ENCODE results near the gene ILF2.
A peak's percentile ranks its signal among the peaks of the same experiment; 100 is the strongest.

ILF2 gene

DNA sequence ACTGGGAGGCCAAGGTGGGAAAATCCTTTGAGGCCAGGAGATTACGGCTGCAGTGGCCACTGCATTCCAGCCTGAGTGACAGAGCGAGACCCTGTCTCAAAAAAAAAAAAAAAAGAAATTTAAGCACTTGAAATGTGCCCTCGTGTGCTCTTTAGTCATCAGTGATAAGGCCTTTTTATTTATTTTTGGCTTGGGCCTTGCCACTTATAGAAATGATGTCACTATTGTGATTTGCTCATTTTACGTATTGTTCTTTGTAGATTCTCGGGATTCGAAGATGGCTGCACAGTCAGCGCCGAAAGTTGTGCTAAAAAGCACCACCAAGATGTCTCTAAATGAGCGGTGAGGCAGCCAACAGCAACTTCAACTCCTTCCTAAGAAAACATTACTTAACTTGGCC is 34.5 kb downstream of the ILF2 start:
- H3K36me3 ChIP-seq (ENCODE audit: control insufficient read depth, insufficient read depth, low read length), result peaks cover 63% of the 10 kb centered on the region
- no peak overlapping the region for H3K4me3 ChIP-seq (ENCODE audit: extremely low read depth, insufficient read depth, low read length, poor library complexity, severe bottlenecking)
- H3K9me3 ChIP-seq (ENCODE audit: control insufficient read depth, low read length), result no peaks in the 10 kb centered on the region
- peaks cover 4% of the 10 kb centered on the region for H3K4me1 ChIP-seq (ENCODE audit: control insufficient read depth, insufficient read depth, low read length, poor library complexity, severe bottlenecking)
- no peak overlapping the region for H3K27ac ChIP-seq (ENCODE audit: low read depth, low read length, severe bottlenecking)
- 96 to 97% methylated on average over 9 of the region's 9 CpGs for WGBS, 2 experiments (ENCODE audit: insufficient coverage in 2 of 2)

DNA sequence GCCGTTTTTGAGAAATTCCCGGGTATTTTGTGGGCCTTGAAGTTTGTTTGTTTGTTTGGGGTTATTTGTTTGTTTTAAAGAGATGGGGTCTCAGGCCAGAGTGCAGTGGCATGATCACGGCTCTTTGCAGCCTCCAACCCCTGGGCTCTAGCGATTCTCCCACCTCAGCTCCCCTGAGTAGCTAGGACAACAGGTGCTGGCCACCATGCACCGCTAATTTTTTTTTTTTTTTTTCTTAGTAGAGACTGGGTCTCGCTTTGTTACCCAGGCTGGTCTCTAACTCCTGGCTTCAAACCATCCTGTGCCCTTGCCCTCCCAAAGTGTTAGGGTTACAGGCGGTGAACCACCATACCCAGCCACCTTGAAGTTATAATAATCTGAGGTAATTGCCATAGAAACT is 34.9 kb downstream of the ILF2 start:
- H3K36me3 ChIP-seq (ENCODE audit: control insufficient read depth, insufficient read depth, low read length), result peaks cover 59% of the 10 kb centered on the region
- H3K4me3 ChIP-seq (ENCODE audit: extremely low read depth, insufficient read depth, low read length, poor library complexity, severe bottlenecking), result no peak overlapping the region
- peak overlapping the region; percentile 29 for H3K27ac ChIP-seq (ENCODE audit: low read depth, low read length, severe bottlenecking)
- H3K4me1 ChIP-seq (ENCODE audit: control insufficient read depth, insufficient read depth, low read length, poor library complexity, severe bottlenecking), result peaks cover 4% of the 10 kb centered on the region
- no peaks in the 10 kb centered on the region for H3K9me3 ChIP-seq (ENCODE audit: control insufficient read depth, low read length)
- WGBS, 2 experiments (ENCODE audit: insufficient coverage in 2 of 2), result 87 to 92% methylated on average over 3 of the region's 7 CpGs

DNA sequence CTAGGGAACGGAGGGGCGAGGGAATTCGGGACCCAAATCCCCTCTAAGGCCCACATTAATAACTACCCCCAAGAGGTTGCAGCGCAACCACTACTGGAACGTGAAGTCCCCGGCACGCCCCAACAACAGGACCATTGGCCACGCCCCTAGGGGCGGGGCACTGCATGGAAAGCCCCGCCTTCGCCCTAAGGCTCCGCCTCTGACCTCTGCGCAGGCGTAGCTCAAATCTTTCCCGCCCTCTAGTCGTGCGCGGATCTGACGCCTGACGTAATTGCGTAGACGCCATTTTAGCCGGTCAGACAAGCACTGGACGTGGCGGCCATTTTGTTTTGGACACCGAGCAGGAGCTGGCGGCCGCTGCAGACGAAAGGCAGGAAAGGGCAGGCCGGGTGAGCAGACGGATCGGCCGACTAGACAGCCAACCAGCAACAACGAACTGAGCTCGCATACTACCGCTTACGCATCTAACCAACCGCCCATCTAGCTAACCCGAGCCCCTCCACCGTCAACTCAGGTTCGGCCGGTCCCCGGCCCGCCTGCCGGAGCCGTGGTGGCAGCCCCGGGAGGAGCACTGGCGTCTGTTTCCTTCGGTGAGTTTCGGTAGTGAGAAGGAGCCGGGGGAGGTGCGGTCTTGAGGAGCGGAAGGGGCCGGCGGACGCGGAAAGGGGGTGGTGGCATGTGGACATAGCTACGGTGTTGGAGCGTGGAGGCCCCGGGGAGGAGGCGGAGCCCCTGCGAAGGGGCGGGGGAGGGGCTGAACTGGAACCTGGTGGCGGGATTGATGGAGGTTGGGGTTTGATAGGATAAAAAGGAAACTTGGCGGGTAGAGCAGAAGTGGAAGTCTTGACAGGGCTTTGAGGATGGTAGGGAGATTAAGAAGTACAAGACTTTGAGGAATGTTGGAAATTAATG is 36.8 kb downstream of the ILF2 start, which contains the start of gene CHTOP:
TSS of gene CHTOP (plus strand) at position 313 of the 912 bp plus-strand sequence. CDS start 2,523 bp downstream, outside the sequence.
- Histone ChIP-seq H3K4me1 (ENCODE audit: control insufficient read depth, insufficient read depth, low read length, poor library complexity, severe bottlenecking) (peaks cover 9% of the 10 kb centered on the region), H3K36me3 (ENCODE audit: control insufficient read depth, insufficient read depth, low read length) (peaks cover 40% of the 10 kb centered on the region), H3K27ac (ENCODE audit: low read depth, low read length, severe bottlenecking) (peak within 1 kb of the TSS; percentile 100), H3K4me3 (ENCODE audit: extremely low read depth, insufficient read depth, low read length, poor library complexity, severe bottlenecking) (peak within 1 kb of the TSS; percentile 95), H3K9me3 (ENCODE audit: control insufficient read depth, low read length) (no peaks in the 10 kb centered on the region)
- 1 to 4% methylated on average over 59 to 63 of the region's 65 CpGs for WGBS, 2 experiments (ENCODE audit: insufficient coverage in 2 of 2)

DNA sequence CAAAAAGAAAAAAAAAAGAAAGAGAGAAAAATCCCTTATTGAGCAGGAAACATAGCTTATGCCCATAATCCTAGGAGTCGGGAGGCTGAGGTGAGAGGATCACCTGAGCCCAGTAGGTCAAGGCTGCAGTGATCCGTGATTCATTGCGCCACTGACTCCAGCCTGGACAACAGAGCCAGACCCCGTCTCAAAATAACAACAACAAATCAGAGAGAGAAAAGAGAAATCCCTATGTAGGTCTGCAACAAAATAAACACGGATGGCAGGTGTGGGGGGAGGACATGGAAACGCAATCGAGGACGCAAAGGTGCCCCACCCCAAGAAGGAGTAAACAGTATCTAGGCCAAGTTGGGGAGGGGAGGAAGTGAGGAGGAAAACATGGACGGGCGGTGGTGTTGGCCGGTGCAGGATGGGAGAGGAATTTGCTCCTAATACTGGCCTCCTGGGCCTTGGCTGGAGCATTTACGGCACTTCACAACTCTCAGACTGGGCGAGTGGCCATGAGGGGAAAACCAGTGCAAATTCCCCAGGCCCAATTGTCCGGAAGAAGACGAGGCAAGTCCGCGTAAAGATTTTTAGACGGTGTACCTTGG is 37.5 kb downstream of the ILF2 start:
- WGBS, 2 experiments (ENCODE audit: insufficient coverage in 2 of 2), result 91 to 94% methylated on average over 11 to 14 of the region's 18 CpGs
- Histone ChIP-seq H3K36me3 (ENCODE audit: control insufficient read depth, insufficient read depth, low read length) (peaks cover 34% of the 10 kb centered on the region), H3K4me1 (ENCODE audit: control insufficient read depth, insufficient read depth, low read length, poor library complexity, severe bottlenecking) (peaks cover 9% of the 10 kb centered on the region), H3K4me3 (ENCODE audit: extremely low read depth, insufficient read depth, low read length, poor library complexity, severe bottlenecking) (peak overlapping the region; percentile 95), H3K9me3 (ENCODE audit: control insufficient read depth, low read length) (no peaks in the 10 kb centered on the region), H3K27ac (ENCODE audit: low read depth, low read length, severe bottlenecking) (no peak overlapping the region)

DNA sequence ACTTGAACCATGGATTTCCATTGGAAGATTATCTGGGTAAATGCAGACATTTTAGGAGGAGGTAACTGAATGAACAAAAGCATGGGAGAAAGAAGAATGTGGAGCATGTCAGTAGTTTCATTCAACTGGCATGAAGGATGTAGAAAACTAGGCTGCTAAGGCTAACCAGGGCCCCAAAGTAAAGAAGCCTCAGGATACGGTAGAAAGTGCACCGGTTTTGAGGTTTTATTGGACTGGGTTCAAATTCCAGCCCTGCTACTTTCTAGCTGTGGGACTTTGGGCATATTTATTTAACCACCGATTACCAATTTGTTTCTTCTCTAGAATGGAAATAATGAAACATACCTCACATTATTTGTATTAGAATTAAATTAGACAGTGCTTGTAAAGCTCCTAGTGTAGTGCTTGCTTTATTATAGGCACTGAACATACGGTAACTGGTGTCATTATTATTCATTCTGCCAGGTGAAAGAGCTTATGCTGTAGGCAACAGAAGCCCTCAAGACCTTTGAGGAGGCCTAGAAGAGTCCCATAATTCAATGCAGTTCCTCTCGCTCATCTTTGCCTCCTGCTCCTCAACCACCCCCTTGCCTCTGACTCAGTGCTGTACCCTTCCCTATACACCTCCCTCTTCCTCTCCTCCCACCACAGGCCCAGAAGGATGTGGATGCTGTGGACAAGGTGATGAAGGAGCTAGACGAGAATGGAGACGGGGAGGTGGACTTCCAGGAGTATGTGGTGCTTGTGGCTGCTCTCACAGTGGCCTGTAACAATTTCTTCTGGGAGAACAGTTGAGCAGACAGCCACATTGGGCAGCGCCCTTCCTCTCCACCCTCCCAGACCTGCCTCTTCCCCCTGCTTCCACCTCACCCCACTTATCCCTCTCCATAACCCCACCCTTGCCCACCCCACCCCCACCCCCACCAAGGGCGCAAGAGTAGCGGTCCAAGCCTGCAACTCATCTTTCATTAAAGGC is 39.5 kb downstream of the ILF2 start:
- Histone ChIP-seq H3K4me1 (ENCODE audit: control insufficient read depth, insufficient read depth, low read length, poor library complexity, severe bottlenecking) (peaks cover 12% of the 10 kb centered on the region), H3K9me3 (ENCODE audit: control insufficient read depth, low read length) (no peaks in the 10 kb centered on the region), H3K4me3 (ENCODE audit: extremely low read depth, insufficient read depth, low read length, poor library complexity, severe bottlenecking) (no peak overlapping the region), H3K36me3 (ENCODE audit: control insufficient read depth, insufficient read depth, low read length) (peaks cover 14% of the 10 kb centered on the region), H3K27ac (ENCODE audit: low read depth, low read length, severe bottlenecking) (no peak overlapping the region)
- 71 to 94% methylated on average over 2 to 4 of the region's 10 CpGs for WGBS, 2 experiments (ENCODE audit: insufficient coverage in 2 of 2)

DNA sequence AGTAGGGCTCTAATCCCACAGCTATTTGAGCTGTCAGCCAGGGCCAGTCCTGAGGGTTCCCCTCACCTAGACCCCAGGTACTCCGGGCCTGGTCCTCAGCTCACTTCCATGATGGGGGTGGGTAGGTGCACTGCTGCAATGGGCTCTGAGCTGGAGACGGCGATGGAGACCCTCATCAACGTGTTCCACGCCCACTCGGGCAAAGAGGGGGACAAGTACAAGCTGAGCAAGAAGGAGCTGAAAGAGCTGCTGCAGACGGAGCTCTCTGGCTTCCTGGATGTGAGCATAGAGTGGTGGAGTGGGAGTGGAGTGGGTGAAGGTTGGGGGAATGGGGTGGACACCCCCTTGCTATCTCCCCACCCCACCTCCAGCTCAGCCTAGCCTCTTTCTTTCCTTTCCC is 40.4 kb downstream of the ILF2 start:
- no peaks in the 10 kb centered on the region for H3K9me3 ChIP-seq (ENCODE audit: control insufficient read depth, low read length)
- H3K27ac ChIP-seq (ENCODE audit: low read depth, low read length, severe bottlenecking), result no peak overlapping the region
- no peak overlapping the region for H3K4me3 ChIP-seq (ENCODE audit: extremely low read depth, insufficient read depth, low read length, poor library complexity, severe bottlenecking)
- H3K4me1 ChIP-seq (ENCODE audit: control insufficient read depth, insufficient read depth, low read length, poor library complexity, severe bottlenecking), result peaks cover 17% of the 10 kb centered on the region
- WGBS, 2 experiments (ENCODE audit: insufficient coverage in 2 of 2), result 92 to 94% methylated on average over 6 to 7 of the region's 7 CpGs
- H3K36me3 ChIP-seq (ENCODE audit: control insufficient read depth, insufficient read depth, low read length), result peaks cover 14% of the 10 kb centered on the region

DNA sequence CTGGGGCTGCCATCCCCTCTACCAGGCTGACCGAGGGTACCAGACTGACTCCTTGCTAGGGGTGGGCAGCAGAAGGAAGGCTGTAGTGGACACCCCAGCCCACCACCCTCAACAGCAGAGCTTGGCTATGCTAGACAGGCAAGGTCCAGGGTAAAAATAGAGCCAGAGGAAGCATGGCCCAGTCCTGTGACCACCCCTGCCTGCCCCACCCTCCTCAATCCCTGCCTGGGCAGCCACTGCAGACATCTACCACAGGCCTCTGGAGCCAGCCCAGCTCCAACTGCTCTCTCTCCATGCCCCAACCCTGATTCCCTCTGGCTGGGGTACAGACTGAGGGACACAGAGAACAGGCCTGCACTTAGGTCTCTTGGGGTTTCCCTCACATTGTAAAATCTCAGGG is 40.8 kb downstream of the ILF2 start:
- Histone ChIP-seq H3K36me3 (ENCODE audit: control insufficient read depth, insufficient read depth, low read length) (peaks cover 14% of the 10 kb centered on the region), H3K4me1 (ENCODE audit: control insufficient read depth, insufficient read depth, low read length, poor library complexity, severe bottlenecking) (peaks cover 21% of the 10 kb centered on the region), H3K9me3 (ENCODE audit: control insufficient read depth, low read length) (no peaks in the 10 kb centered on the region), H3K4me3 (ENCODE audit: extremely low read depth, insufficient read depth, low read length, poor library complexity, severe bottlenecking) (no peak overlapping the region), H3K27ac (ENCODE audit: low read depth, low read length, severe bottlenecking) (no peak overlapping the region)
- WGBS, 2 experiments (ENCODE audit: insufficient coverage in 2 of 2), result no CpG with 5 or more reads among the region's 1 CpG

DNA sequence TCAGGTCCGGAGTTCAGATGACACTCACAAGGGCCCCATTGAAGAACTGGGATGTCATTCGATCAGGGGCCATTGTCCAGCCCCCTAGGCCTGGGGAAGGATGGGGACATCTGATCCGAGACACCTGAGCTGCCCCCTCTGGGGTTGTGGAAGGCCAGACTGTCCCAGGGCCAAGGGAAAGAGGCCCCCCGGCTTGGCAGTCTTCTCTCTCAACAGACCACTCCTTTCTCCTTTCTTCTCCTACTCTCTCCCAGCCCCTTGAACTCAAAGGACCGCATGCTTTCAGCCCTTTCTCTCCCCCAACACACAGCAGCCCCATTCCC is 41.5 kb downstream of the ILF2 start:
- Histone ChIP-seq H3K9me3 (ENCODE audit: control insufficient read depth, low read length) (no peaks in the 10 kb centered on the region), H3K4me3 (ENCODE audit: extremely low read depth, insufficient read depth, low read length, poor library complexity, severe bottlenecking) (no peak overlapping the region), H3K4me1 (ENCODE audit: control insufficient read depth, insufficient read depth, low read length, poor library complexity, severe bottlenecking) (peaks cover 28% of the 10 kb centered on the region), H3K27ac (ENCODE audit: low read depth, low read length, severe bottlenecking) (no peak overlapping the region), H3K36me3 (ENCODE audit: control insufficient read depth, insufficient read depth, low read length) (peaks cover 19% of the 10 kb centered on the region)
- WGBS, 2 experiments (ENCODE audit: insufficient coverage in 2 of 2), result 79 to 88% methylated on average over 3 to 4 of the region's 5 CpGs

DNA sequence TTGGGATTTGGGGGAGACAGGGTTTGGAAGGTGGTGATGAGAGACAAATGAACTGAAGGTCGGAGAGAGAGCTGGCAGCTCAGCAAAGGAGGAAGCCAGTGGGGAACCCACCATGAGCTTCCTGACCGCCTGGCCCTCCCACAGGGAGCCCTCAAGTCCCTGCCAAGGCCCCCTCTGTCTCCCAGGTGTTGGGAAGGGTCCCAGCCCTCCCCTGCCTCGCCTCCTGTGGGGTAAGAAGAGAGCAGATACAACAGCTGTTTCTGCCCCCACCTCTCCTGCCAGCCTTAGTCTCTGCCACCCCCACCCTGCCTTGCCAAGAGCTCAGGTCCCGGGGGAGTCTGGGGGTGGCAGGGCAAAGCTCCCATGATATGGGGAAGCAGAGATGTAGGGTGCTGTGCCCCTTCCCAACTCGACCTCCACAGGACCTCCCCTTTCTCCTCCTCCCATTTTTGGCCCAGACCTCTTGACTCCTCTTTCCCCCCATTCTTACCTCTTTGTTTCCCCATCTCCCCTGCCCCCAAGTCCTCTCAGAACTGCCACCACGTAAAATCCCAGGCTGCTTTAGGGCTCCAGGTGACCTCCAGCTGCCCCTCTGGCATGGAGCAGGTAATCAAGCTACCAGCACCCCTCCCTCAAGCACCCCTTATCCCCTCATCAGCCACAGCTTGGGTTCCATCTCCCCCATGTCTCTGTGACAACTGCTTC is 42.0 kb downstream of the ILF2 start:
- peaks cover 33% of the 10 kb centered on the region for H3K4me1 ChIP-seq (ENCODE audit: control insufficient read depth, insufficient read depth, low read length, poor library complexity, severe bottlenecking)
- H3K36me3 ChIP-seq (ENCODE audit: control insufficient read depth, insufficient read depth, low read length), result peaks cover 24% of the 10 kb centered on the region
- no peak overlapping the region for H3K27ac ChIP-seq (ENCODE audit: low read depth, low read length, severe bottlenecking)
- 88 to 95% methylated on average over 3 to 5 of the region's 6 CpGs for WGBS, 2 experiments (ENCODE audit: insufficient coverage in 2 of 2)
- no peak overlapping the region for H3K4me3 ChIP-seq (ENCODE audit: extremely low read depth, insufficient read depth, low read length, poor library complexity, severe bottlenecking)
- H3K9me3 ChIP-seq (ENCODE audit: control insufficient read depth, low read length), result no peaks in the 10 kb centered on the region
